ENCODE measurements around the gene SPRED1.

GRCh38 chr15:38323895-38324294, 71.3 kb downstream of the SPRED1 start:
- TF ChIP-seq POLR2AphosphoS5 (IDR thresholded peaks at IDR 0.05), result no peak
- no peak for TF ChIP-seq POLR2A (IDR thresholded peaks at IDR 0.05)
- TF ChIP-seq CTCF (IDR thresholded peaks at IDR 0.05), result no peak
